ENCODE data around the gene ADAMTS13.

The ADAMTS13 gene

GRCh38 chr9:133405508-133406438, 16.4 kb upstream of the ADAMTS13 start:
- Histone ChIP-seq H3K36me3 (ENCODE audit: control insufficient read depth, insufficient read depth, low read length) (no peaks in the 10 kb centered on the region), H3K27me3 (ENCODE audit: control insufficient read depth, insufficient read depth, low read length) (no peaks in the 10 kb centered on the region), H2AFZ (no peak overlapping the region), H3K4me2 (ENCODE audit: low read length) (no peak overlapping the region), H3K27ac (no peak overlapping the region), H3K9ac (no peak overlapping the region), H3K9me3 (ENCODE audit: control insufficient read depth, low read length) (no peaks in the 10 kb centered on the region), H3K4me1 (no peaks in the 10 kb centered on the region), H3K4me3 (ENCODE audit: low read depth, low read length) (no peak overlapping the region), H3K79me2 (no peaks in the 10 kb centered on the region)
- no peak for TF ChIP-seq CTCF (IDR thresholded peaks at IDR 0.05)

- Histone ChIP-seq H2AFZ (no peak overlapping the region), H3K79me2 (no peaks in the 10 kb centered on the region), H3K36me3 (ENCODE audit: control insufficient read depth, insufficient read depth, low read length) (no peaks in the 10 kb centered on the region), H3K9ac (no peak overlapping the region), H3K27me3 (ENCODE audit: control insufficient read depth, insufficient read depth, low read length) (no peaks in the 10 kb centered on the region), H3K4me1 (no peaks in the 10 kb centered on the region), H3K27ac (no peak overlapping the region), H3K9me3 (ENCODE audit: control insufficient read depth, low read length) (no peaks in the 10 kb centered on the region), H3K4me2 (ENCODE audit: low read length) (no peak overlapping the region), H3K4me3 (ENCODE audit: low read depth, low read length) (no peak overlapping the region)
- TF ChIP-seq CTCF (IDR thresholded peaks at IDR 0.05): peak; percentile 72
Measured at GRCh38 chr9:133406480-133407307, 15.5 kb upstream of the ADAMTS13 start.

GRCh38 chr9:133408042-133408441, 14.1 kb upstream of the ADAMTS13 start:
- Histone ChIP-seq H3K4me2 (ENCODE audit: low read length) (no peak overlapping the region), H3K4me1 (no peaks in the 10 kb centered on the region)

GRCh38 chr9:133415170-133415569, 7.0 kb upstream of the ADAMTS13 start:
- Histone ChIP-seq H3K79me2 (no peaks in the 10 kb centered on the region), H3K9me3 (ENCODE audit: control insufficient read depth, low read length) (no peaks in the 10 kb centered on the region), H3K4me1 (peaks cover 2% of the 10 kb centered on the region), H3K27ac (no peak overlapping the region), H3K4me2 (ENCODE audit: low read length) (no peak overlapping the region), H3K4me3 (ENCODE audit: low read depth, low read length) (no peak overlapping the region), H2AFZ (no peak overlapping the region), H3K27me3 (ENCODE audit: control insufficient read depth, insufficient read depth, low read length) (no peaks in the 10 kb centered on the region), H3K9ac (no peak overlapping the region), H3K36me3 (ENCODE audit: control insufficient read depth, insufficient read depth, low read length) (no peaks in the 10 kb centered on the region)
- TF ChIP-seq CTCF (IDR thresholded peaks at IDR 0.05): no peak

More at GRCh38 chr9:133408042-133408441, 14.1 kb upstream of the ADAMTS13 start:
- Histone ChIP-seq H3K27me3 (ENCODE audit: control insufficient read depth, insufficient read depth, low read length) (no peaks in the 10 kb centered on the region), H3K27ac (no peak overlapping the region), H3K9ac (no peak overlapping the region), H3K9me3 (ENCODE audit: control insufficient read depth, low read length) (no peaks in the 10 kb centered on the region), H3K4me3 (ENCODE audit: low read depth, low read length) (no peak overlapping the region), H3K79me2 (no peaks in the 10 kb centered on the region), H3K36me3 (ENCODE audit: control insufficient read depth, insufficient read depth, low read length) (no peaks in the 10 kb centered on the region), H2AFZ (no peak overlapping the region)
- TF ChIP-seq CTCF (IDR thresholded peaks at IDR 0.05): no peak

Measured in parathyroid adenoma (tissue), 2 donors.